Progenitor cell of endocrine pancreas (in vitro differentiated cells): ENCODE data around the gene ATP5ME. TPM values are rescaled to one million over a fixed set of nuclear protein-coding genes. Genes with fewer than 3 reads are reported as not detected.
"Not testable (repeated sequence)": the region's sequence is repeated elsewhere in the genome, so short reads cannot be mapped to it uniquely, and the experiment has no call there.

Experiments
- DNase-seq: peaks from one replicate; pipeline ENCODE4 v3.0.0; 2021; ENCODE audit warnings: low spot score; ENCODE audit not compliant: unreplicated experiment
- H3K27ac Mint-ChIP-seq: 2 replicates; pipeline ENCODE4 v1.8.0; 2021; ENCODE audit warnings: mild to moderate bottlenecking, moderate library complexity, mixed read lengths
- H3K27me3 Mint-ChIP-seq: 2 replicates; pipeline ENCODE4 v1.8.0; 2021; ENCODE audit warnings: mixed read lengths
- H3K36me3 Mint-ChIP-seq: 2 replicates; pipeline ENCODE4 v1.8.0; 2022; ENCODE audit warnings: mixed read lengths; ENCODE audit not compliant: insufficient read depth
- H3K4me1 Mint-ChIP-seq: 2 replicates; pipeline ENCODE4 v1.8.0; 2021; ENCODE audit warnings: low read depth, mixed read lengths
- H3K4me3 Mint-ChIP-seq: 2 replicates; pipeline ENCODE4 v1.8.0; 2021; ENCODE audit warnings: low read depth, mild to moderate bottlenecking, moderate library complexity, mixed read lengths
- H3K9me3 Mint-ChIP-seq: 2 replicates; pipeline ENCODE4 v1.8.0; 2021; ENCODE audit warnings: low read depth, mixed read lengths
- CTCF ChIP-seq: fragments of 200-600 bp; sonication (generic); IDR thresholded peaks from one replicate; pipeline ENCODE4 v1.5.0; 2021; ENCODE audit warnings: antibody characterized with exemption, mild to moderate bottlenecking; ENCODE audit not compliant: unreplicated experiment
- total RNA-seq: library from RNA; stranded (reverse); gene quantifications from 2 replicates; pipeline ENCODE4 v1.2.1, GENCODE V29; 2021

Gene ATP5ME
- total RNA-seq, 1 donor from 2014 or later: 235 TPM

DNA sequence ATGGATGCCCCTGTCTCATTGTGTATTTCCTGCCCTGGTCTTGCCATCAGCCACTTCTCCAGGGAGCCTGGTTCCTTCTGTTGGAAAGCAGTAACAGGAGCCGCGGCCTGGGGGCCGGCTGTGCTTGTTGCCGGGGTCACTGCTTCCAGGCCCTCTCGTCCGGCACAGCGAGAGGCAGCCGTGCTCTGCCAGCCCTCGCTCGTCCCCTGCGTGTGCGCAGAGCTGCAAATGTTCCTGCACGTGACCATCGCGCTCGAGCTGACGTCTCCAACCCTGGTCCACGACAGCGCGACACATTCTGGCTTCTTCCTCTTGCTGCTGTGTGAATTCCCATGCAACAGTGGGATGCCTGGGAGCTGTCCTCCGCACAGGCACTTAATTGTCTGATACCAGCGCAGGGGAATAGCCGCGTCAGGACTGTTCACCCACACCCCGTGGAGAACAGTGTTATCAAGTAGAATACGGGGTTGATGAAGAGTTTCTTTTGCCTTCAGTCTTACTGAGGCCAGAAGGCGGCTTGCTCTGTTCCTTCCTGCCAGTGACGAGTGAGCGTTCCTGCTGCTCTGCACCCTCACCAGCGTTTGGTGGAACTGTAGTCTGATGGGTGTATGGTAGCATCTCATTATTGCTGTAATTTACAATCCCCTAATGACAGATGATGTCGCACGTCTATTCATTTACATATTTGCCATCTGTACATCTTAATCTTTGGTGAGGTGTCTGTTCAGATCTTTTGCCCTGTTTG, 36.4 kb downstream of the ATP5ME start:
- H3K27me3 Mint-ChIP-seq: peaks cover 15% of the 10 kb centered on the region
- no peak for TF ChIP-seq CTCF
- H3K27ac Mint-ChIP-seq: no peak overlapping the region
- DNase-seq: no peak
- no peak overlapping the region for H3K4me3 Mint-ChIP-seq
- H3K36me3 Mint-ChIP-seq: no peaks in the 10 kb centered on the region
- H3K4me1 Mint-ChIP-seq: no peaks in the 10 kb centered on the region
- H3K9me3 Mint-ChIP-seq: peaks cover 3% of the 10 kb centered on the region

- Mint-ChIP-seq H3K27me3 (peaks cover 16% of the 10 kb centered on the region), H3K27ac (no peak overlapping the region), H3K4me3 (no peak overlapping the region), H3K4me1 (no peaks in the 10 kb centered on the region), H3K36me3 (no peaks in the 10 kb centered on the region), H3K9me3 (peaks cover 3% of the 10 kb centered on the region)
- no peak for DNase-seq
- TF ChIP-seq CTCF: no peak
These were observed 37.4 kb downstream of the ATP5ME start for GRCh38 chr4:636628-637159.

DNA sequence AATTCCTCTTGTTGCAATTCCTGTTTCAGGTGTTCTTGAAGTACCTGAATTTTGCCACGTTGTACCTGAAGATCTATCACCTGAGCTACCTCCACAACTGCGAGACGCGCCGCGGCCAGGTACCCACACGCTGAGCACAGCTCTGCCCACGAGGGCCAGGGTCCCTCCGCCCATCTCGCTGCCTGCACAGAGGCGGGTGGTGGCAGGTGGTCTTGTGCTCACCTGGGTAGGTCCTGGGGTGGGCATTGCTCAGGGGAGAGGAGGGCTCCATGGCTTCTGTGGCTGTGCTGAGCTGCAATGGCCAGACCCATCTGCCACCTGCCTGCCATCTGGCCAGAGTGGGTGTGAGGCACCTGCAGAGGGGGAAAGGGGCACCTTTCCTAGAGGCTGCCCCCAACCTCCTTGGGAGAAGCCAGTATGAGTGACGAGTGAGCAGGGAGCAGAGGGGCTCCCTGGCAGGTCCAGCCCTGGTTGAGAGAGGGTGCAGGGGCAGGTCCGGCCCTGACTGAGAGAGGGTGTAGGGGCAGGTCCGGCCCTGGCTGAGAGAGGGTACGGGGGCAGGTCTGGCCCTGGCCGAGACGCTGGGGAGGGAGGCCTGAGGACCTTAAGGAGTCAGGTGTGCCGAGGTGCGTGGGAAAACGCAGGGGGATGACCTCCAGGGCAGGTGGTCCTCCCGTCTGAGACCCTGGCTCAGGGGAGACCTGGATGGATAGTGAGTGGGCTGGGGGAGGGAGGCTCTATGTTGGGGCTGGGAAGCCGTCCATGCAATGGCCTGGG, 38.0 kb downstream of the ATP5ME start:
- Mint-ChIP-seq H3K36me3 (no peaks in the 10 kb centered on the region), H3K9me3 (peaks cover 3% of the 10 kb centered on the region), H3K27me3 (peaks cover 17% of the 10 kb centered on the region), H3K4me3 (no peak overlapping the region), H3K4me1 (no peaks in the 10 kb centered on the region), H3K27ac (no peak overlapping the region)
- no peak for TF ChIP-seq CTCF
- DNase-seq: no peak

DNA sequence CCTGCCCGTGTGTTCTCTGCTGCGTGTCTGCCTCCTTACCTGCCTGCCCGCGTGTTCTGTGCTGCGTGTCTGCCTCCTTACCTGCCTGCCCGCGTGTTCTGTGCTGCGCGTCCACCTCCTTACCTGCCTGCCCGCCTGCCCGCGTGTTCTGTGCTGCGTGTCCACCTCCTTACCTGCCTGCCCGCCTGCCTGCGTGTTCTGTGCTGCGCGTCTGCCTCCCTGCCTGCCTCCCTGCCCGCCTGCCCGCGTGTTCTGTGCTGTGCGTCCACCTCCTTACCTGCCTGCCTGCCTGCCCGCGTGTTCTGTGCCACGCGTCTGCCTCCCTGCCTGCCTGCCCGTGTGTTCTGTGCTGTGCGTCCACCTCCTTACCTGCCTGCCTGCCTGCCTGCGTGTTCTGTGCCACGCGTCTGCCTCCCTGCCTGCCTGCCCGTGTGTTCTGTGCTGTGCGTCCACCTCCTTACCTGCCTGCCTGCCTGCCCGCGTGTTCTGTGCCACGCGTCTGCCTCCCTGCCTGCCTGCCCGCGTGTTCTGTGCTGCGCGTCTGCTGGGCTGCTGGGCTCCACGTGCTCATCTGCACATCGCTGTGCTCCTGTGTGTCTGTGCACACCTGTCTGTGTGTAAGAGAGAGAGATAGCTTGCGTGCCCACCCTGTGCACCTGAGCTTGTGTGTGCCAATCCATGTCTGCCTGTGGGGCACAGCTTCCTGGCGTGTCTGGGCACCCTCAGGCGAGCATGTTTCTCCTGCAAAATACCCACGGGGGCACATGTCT, 38.8 kb downstream of the ATP5ME start:
- not testable (repeated sequence) for H3K4me3 Mint-ChIP-seq, H3K4me1 Mint-ChIP-seq, H3K36me3 Mint-ChIP-seq, DNase-seq, H3K27ac Mint-ChIP-seq, H3K9me3 Mint-ChIP-seq
- H3K27me3 Mint-ChIP-seq: peaks cover 18% of the 10 kb centered on the region

- no peak for TF ChIP-seq CTCF
- Mint-ChIP-seq H3K27ac (no peak overlapping the region), H3K4me1 (peaks cover 6% of the 10 kb centered on the region), H3K4me3 (no peak overlapping the region), H3K9me3 (no peaks in the 10 kb centered on the region), H3K36me3 (no peaks in the 10 kb centered on the region), H3K27me3 (peaks cover 18% of the 10 kb centered on the region)
- no peak for DNase-seq
These were observed 39.5 kb downstream of the ATP5ME start for GRCh38 chr4:634599-634985.
